Neuron (in vitro differentiated cells): Measurements from ENCODE around the gene FAM107B.

Source experiments
- H2AFZ ChIP-seq: one replicate; pipeline ENCODE4 v1.6.1; 2013; ENCODE audit warnings: low read depth, mild to moderate bottlenecking, inconsistent platforms, low read length, moderate library complexity
- H3K27me3 ChIP-seq: one replicate; pipeline ENCODE4 v1.6.1; 2013; ENCODE audit warnings: low read length; ENCODE audit not compliant: insufficient read depth
- H3K36me3 ChIP-seq: one replicate; pipeline ENCODE4 v1.6.1; 2013; ENCODE audit warnings: low read length; ENCODE audit not compliant: insufficient read depth
- H3K4me1 ChIP-seq: one replicate; pipeline ENCODE4 v1.6.1; 2013; ENCODE audit warnings: low read length; ENCODE audit not compliant: insufficient read depth
- H3K4me3 ChIP-seq: 2 replicates; pipeline ENCODE4 v1.5.1; 2013; ENCODE audit warnings: mild to moderate bottlenecking, low read length, moderate library complexity
- H3K9me3 ChIP-seq: one replicate; pipeline ENCODE4 v1.6.1; 2013; ENCODE audit warnings: low read length

The FAM107B gene

GRCh38 chr10:14583252-14583651 is 191.4 kb downstream of the FAM107B start:
- Histone ChIP-seq H3K4me3 (no peak overlapping the region), H3K9me3 (no peaks in the 10 kb centered on the region), H2AFZ (no peak overlapping the region), H3K4me1 (peaks cover 4% of the 10 kb centered on the region), H3K36me3 (peaks cover 2% of the 10 kb centered on the region), H3K27me3 (no peaks in the 10 kb centered on the region)

- Histone ChIP-seq H3K4me1 (peaks cover 4% of the 10 kb centered on the region), H3K9me3 (peaks cover 2% of the 10 kb centered on the region), H2AFZ (no peak overlapping the region), H3K36me3 (no peaks in the 10 kb centered on the region), H3K4me3 (no peak overlapping the region), H3K27me3 (no peaks in the 10 kb centered on the region)
These were observed 193.0 kb downstream of the FAM107B start for GRCh38 chr10:14581553-14582321.

- Histone ChIP-seq H3K4me1 (peaks cover 4% of the 10 kb centered on the region), H3K27me3 (no peaks in the 10 kb centered on the region), H3K4me3 (no peak overlapping the region), H2AFZ (no peak overlapping the region), H3K9me3 (peaks cover 2% of the 10 kb centered on the region), H3K36me3 (no peaks in the 10 kb centered on the region)
These were observed 193.9 kb downstream of the FAM107B start for GRCh38 chr10:14580671-14581332.

GRCh38 chr10:14579405-14579804 is 195.3 kb downstream of the FAM107B start:
- H3K4me3 ChIP-seq: no peak overlapping the region
- H2AFZ ChIP-seq: no peak overlapping the region
- no peaks in the 10 kb centered on the region for H3K27me3 ChIP-seq
- peaks cover 4% of the 10 kb centered on the region for H3K4me1 ChIP-seq
- H3K36me3 ChIP-seq: no peaks in the 10 kb centered on the region
- peaks cover 2% of the 10 kb centered on the region for H3K9me3 ChIP-seq

- Histone ChIP-seq H3K36me3 (no peaks in the 10 kb centered on the region), H3K9me3 (peaks cover 2% of the 10 kb centered on the region), H3K27me3 (no peaks in the 10 kb centered on the region), H3K4me3 (no peak overlapping the region), H3K4me1 (peaks cover 4% of the 10 kb centered on the region), H2AFZ (no peak overlapping the region)
These were observed 196.4 kb downstream of the FAM107B start for GRCh38 chr10:14578060-14578952.

GRCh38 chr10:14574885-14575284 is 199.8 kb downstream of the FAM107B start:
- H3K4me1 ChIP-seq: no peaks in the 10 kb centered on the region
- H3K27me3 ChIP-seq: no peaks in the 10 kb centered on the region
- peaks cover 2% of the 10 kb centered on the region for H3K9me3 ChIP-seq
- no peak overlapping the region for H3K4me3 ChIP-seq
- peaks cover 2% of the 10 kb centered on the region for H3K36me3 ChIP-seq
- no peak overlapping the region for H2AFZ ChIP-seq

GRCh38 chr10:14574291-14574690 is 200.4 kb downstream of the FAM107B start:
- Histone ChIP-seq H2AFZ (no peak overlapping the region), H3K27me3 (no peaks in the 10 kb centered on the region), H3K36me3 (peaks cover 2% of the 10 kb centered on the region), H3K9me3 (peaks cover 2% of the 10 kb centered on the region), H3K4me3 (no peak overlapping the region), H3K4me1 (no peaks in the 10 kb centered on the region)

- no peaks in the 10 kb centered on the region for H3K27me3 ChIP-seq
- no peaks in the 10 kb centered on the region for H3K4me1 ChIP-seq
- peaks cover 3% of the 10 kb centered on the region for H3K9me3 ChIP-seq
- H2AFZ ChIP-seq: no peak overlapping the region
- H3K36me3 ChIP-seq: peaks cover 2% of the 10 kb centered on the region
- no peak overlapping the region for H3K4me3 ChIP-seq
These were observed 200.9 kb downstream of the FAM107B start for GRCh38 chr10:14573666-14574261.

GRCh38 chr10:14572811-14573210 is 201.9 kb downstream of the FAM107B start:
- Histone ChIP-seq H3K4me1 (no peaks in the 10 kb centered on the region), H3K27me3 (no peaks in the 10 kb centered on the region), H2AFZ (no peak overlapping the region), H3K4me3 (no peak overlapping the region), H3K36me3 (peaks cover 11% of the 10 kb centered on the region), H3K9me3 (peaks cover 7% of the 10 kb centered on the region)

- H3K9me3 ChIP-seq: peaks cover 6% of the 10 kb centered on the region
- H2AFZ ChIP-seq: no peak overlapping the region
- H3K36me3 ChIP-seq: peaks cover 14% of the 10 kb centered on the region
- no peaks in the 10 kb centered on the region for H3K27me3 ChIP-seq
- no peaks in the 10 kb centered on the region for H3K4me1 ChIP-seq
- no peak overlapping the region for H3K4me3 ChIP-seq
These were observed 202.7 kb downstream of the FAM107B start for GRCh38 chr10:14571866-14572507.

- H3K4me3 ChIP-seq: no peak overlapping the region
- peaks cover 10% of the 10 kb centered on the region for H3K9me3 ChIP-seq
- no peak overlapping the region for H2AFZ ChIP-seq
- H3K36me3 ChIP-seq: peaks cover 14% of the 10 kb centered on the region
- H3K4me1 ChIP-seq: no peaks in the 10 kb centered on the region
- H3K27me3 ChIP-seq: no peaks in the 10 kb centered on the region
These were observed 203.9 kb downstream of the FAM107B start for GRCh38 chr10:14570800-14571199.

GRCh38 chr10:14569274-14570060 is 205.2 kb downstream of the FAM107B start:
- peaks cover 14% of the 10 kb centered on the region for H3K36me3 ChIP-seq
- H3K4me1 ChIP-seq: no peaks in the 10 kb centered on the region
- no peaks in the 10 kb centered on the region for H3K27me3 ChIP-seq
- H3K9me3 ChIP-seq: peaks cover 10% of the 10 kb centered on the region
- no peak overlapping the region for H3K4me3 ChIP-seq
- no peak overlapping the region for H2AFZ ChIP-seq
